AG04449 (cell line): ENCODE data around the gene ATXN1.

Experiments used
- CTCF ChIA-PET: fragments of 350-600 bp; formaldehyde crosslinking; extraction: SDS; loops from one replicate; lab custom pipeline; 2021; ENCODE audit warnings: antibody characterized with exemption; lab: Yijun Ruan, JAX
- POLR2A ChIA-PET: fragments of 400-600, 350-600 bp; formaldehyde crosslinking; extraction: SDS; loops from one replicate; lab custom pipeline; 2020; ENCODE audit warnings: antibody characterized with exemption, inconsistent platforms; lab: Yijun Ruan, JAX
- DNase-seq: peaks from one replicate; pipeline ENCODE4 v3.0.0-alpha.2; 2010; ENCODE audit warnings: low read depth, low spot score
- H3K4me3 ChIP-seq: 2 replicates; pipeline ENCODE4 v1.5.1; 2011; ENCODE audit warnings: low read depth, mild to moderate bottlenecking, control low read depth, low read length
- TF ChIP-seq, protein P1 (sequence below): IDR thresholded peaks from one replicate; pipeline ENCODE4 v1.5.1; 2011; ENCODE audit warnings: mild to moderate bottlenecking, moderate library complexity, low read length, control low read depth, inconsistent platforms; ENCODE audit not compliant: insufficient read depth; ENCODE audit errors: missing control alignments

ATXN1 gene

DNA sequence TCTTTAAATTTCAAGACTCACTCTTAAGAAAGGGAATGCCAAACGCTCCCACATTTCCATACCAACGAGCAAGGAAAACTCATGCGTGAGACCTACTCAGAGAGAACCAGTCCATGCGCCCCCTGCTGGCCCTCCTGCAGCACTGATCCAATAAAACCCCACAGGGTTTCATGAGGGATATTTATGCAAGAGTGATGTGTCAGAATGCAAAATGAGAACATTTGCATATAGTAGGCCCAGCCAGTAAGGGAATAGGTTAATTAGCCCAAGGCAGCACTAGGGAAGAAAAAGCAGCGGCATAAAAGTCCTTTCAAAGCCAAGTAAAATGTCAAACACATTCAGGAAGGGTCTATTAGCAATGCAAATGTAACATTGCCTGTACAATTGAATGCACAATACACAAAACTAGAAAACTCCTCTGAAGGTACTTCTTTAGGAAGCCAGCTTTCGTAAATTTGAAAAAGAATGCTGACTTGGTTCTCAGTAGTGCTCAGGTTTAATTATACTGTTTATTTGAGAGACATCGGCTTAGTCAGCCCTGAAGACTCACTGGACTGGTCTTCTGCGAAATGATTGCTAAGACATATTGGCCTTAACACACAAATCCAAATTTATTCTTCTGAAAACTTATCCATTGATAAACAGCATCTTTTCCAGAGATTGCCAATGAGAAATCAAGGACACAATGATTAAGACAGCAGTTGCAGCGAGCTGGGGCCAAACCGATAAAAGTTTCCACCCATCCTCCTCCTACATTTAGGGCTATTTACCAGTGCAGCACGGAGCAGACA, 429.7 kb downstream of the ATXN1 start:
- H3K4me3 ChIP-seq: no peak overlapping the region
- POLR2A ChIA-PET: no interaction called here
- CTCF ChIA-PET: interaction anchor here (0.5 to 10.7 kb wide), 49 partner anchors 9 to 760 kb away, joined by 3 to 163 read pairs (median 5); partner anchors contain the start of gene ATXN1
- no peak for DNase-seq
- TF ChIP-seq, protein P1, sequence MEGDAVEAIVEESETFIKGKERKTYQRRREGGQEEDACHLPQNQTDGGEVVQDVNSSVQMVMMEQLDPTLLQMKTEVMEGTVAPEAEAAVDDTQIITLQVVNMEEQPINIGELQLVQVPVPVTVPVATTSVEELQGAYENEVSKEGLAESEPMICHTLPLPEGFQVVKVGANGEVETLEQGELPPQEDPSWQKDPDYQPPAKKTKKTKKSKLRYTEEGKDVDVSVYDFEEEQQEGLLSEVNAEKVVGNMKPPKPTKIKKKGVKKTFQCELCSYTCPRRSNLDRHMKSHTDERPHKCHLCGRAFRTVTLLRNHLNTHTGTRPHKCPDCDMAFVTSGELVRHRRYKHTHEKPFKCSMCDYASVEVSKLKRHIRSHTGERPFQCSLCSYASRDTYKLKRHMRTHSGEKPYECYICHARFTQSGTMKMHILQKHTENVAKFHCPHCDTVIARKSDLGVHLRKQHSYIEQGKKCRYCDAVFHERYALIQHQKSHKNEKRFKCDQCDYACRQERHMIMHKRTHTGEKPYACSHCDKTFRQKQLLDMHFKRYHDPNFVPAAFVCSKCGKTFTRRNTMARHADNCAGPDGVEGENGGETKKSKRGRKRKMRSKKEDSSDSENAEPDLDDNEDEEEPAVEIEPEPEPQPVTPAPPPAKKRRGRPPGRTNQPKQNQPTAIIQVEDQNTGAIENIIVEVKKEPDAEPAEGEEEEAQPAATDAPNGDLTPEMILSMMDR: peak; percentile 85

GRCh38 chr6:16329233-16329632, 432.0 kb downstream of the ATXN1 start:
- TF ChIP-seq, protein P1: no peak
- ChIA-PET POLR2A (no interaction called here), CTCF (interaction anchor here (1.5 to 10.7 kb wide), 4 partner anchors 9 to 81 kb away, joined by 4 to 163 read pairs (median 8); no protein-coding TSS in a partner anchor)

DNA sequence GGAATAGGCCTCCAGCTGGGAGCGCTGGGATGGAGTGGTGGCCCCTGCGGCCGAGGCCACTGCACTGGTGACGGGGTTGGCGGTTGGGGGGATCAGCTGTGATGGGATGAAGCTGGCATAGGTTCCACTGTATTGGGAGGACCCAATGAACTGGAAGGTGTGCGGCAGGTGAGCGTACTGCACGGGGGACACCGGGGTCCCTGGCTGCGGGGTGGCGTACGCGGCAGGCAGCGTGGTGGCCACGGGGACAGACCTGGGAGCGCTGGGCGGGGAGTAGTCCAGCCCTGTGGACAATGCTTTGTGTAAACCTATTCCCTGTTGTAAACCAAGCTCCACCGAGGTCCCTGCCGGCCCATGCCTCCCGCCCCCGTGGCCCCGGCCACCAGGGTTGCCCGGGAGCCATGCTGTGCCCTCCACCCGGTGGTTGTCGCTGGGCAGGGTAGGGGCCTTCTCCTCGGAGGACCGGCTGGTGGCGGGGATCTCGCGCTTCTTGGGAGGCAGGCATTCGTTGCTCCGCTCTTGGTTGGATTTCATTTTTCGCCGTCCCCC, 433.4 kb downstream of the ATXN1 start:
- POLR2A ChIA-PET: no interaction called here
- CTCF ChIA-PET: interaction anchor here (1.0 to 10.7 kb wide), 3 partner anchors 7 to 42 kb away, joined by 3 to 163 read pairs (median 8); no protein-coding TSS in a partner anchor
- DNase-seq: no peak
- TF ChIP-seq, protein P1: no peak
- no peak overlapping the region for H3K4me3 ChIP-seq

More at GRCh38 chr6:16329233-16329632, 432.0 kb downstream of the ATXN1 start:
- no peak for DNase-seq
- H3K4me3 ChIP-seq: no peak overlapping the region

- H3K4me3 ChIP-seq: no peak overlapping the region
- CTCF ChIA-PET: interaction anchor here (0.6 to 1.0 kb wide), 4 partner anchors 15 to 186 kb away, joined by 3 to 4 read pairs (median 3); no protein-coding TSS in a partner anchor
- DNase-seq: no peak
- POLR2A ChIA-PET: no interaction called here
- TF ChIP-seq, protein P1: no peak
These were observed 434.1 kb downstream of the ATXN1 start for GRCh38 chr6:16326971-16327776.

GRCh38 chr6:16326531-16326930, 434.7 kb downstream of the ATXN1 start:
- no peak for DNase-seq
- H3K4me3 ChIP-seq: no peak overlapping the region
- ChIA-PET CTCF (interaction anchor here (0.6 to 11.5 kb wide), 4 partner anchors 7 to 187 kb away, joined by 3 to 163 read pairs (median 4); no protein-coding TSS in a partner anchor), POLR2A (no interaction called here)
- TF ChIP-seq, protein P1: no peak
